Activated CD4-positive, alpha-beta T cell treated with anti-CD3 and anti-CD28 coated beads, Interleukin-2, amount 10 ng/mL, durations not matched to agents 7 days and 5 days (primary cell): ENCODE measurements around the gene LNPEP. TPM values are rescaled to one million over a fixed set of nuclear protein-coding genes. Genes with fewer than 3 reads are reported as not detected.
"Not testable (repeated sequence)": the region's sequence is repeated elsewhere in the genome, so short reads cannot be mapped to it uniquely, and the experiment has no call there.

Experiments used
- CTCF ChIA-PET: fragments of 350-600 bp; sonication (Branson Sonifier 250); formaldehyde crosslinking; loops from one replicate; lab custom pipeline; 2021; ENCODE audit warnings: antibody characterized with exemption; lab: Charles Lee
- POLR2A ChIA-PET: fragments of 350-600 bp; sonication (Branson Sonifier 250); formaldehyde crosslinking; loops from one replicate; lab custom pipeline; 2021; ENCODE audit warnings: antibody characterized with exemption; lab: Charles Lee
- DNase-seq: peaks from one replicate; pipeline ENCODE4 v3.0.0-alpha.2; 2020
- H3K27ac Mint-ChIP-seq: one replicate; pipeline ENCODE4 v1.8.0; 2021; ENCODE audit warnings: mild to moderate bottlenecking, moderate library complexity, mixed read lengths
- H3K27me3 Mint-ChIP-seq: one replicate; pipeline ENCODE4 v1.8.0; 2021; ENCODE audit warnings: mixed read lengths
- H3K36me3 Mint-ChIP-seq: one replicate; pipeline ENCODE4 v1.8.0; 2021; ENCODE audit warnings: low read depth, mixed read lengths
- H3K4me1 Mint-ChIP-seq: one replicate; pipeline ENCODE4 v1.8.0; 2021; ENCODE audit warnings: mixed read lengths
- H3K4me3 Mint-ChIP-seq: one replicate; pipeline ENCODE4 v1.8.0; 2021; ENCODE audit warnings: mild to moderate bottlenecking, moderate library complexity, mixed read lengths
- H3K9me3 Mint-ChIP-seq: one replicate; pipeline ENCODE4 v1.8.0; 2021; ENCODE audit warnings: mixed read lengths
- total RNA-seq, 2 experiments: library from RNA; stranded (reverse); gene quantifications; one replicate each; pipeline ENCODE4 v1.2.3, GENCODE V29; 2021

LNPEP gene
- total RNA-seq, 2 experiments from 2014 or later = 91.4 to 97.2 TPM

DNA sequence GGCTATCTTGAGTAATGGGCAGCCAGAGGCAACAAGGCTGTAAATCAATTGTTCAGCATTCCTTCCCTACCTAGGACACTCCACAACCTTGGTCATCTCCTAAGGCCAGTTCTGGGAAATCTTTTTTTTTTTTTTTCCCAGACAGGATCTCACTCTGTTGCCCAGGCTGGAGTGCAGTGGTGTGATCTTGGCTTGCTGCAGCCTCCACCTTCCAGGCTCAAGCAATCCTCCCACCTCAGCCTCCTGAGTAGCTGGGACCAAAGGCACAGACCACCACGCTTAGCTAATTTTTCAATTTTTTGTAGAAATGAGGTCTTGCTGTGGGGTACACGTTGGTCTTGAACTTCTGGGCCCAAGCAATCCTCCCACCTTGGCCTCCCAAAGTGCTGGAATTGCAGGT lies 4.8 kb upstream of the LNPEP start:
- H3K4me3 Mint-ChIP-seq = peak overlapping the region; percentile 81
- POLR2A ChIA-PET, H3K27me3 Mint-ChIP-seq, CTCF ChIA-PET, DNase-seq, H3K27ac Mint-ChIP-seq, H3K9me3 Mint-ChIP-seq: not testable (repeated sequence)
- peaks cover 46% of the 10 kb centered on the region for H3K4me1 Mint-ChIP-seq
- H3K36me3 Mint-ChIP-seq = peaks cover 43% of the 10 kb centered on the region

DNA sequence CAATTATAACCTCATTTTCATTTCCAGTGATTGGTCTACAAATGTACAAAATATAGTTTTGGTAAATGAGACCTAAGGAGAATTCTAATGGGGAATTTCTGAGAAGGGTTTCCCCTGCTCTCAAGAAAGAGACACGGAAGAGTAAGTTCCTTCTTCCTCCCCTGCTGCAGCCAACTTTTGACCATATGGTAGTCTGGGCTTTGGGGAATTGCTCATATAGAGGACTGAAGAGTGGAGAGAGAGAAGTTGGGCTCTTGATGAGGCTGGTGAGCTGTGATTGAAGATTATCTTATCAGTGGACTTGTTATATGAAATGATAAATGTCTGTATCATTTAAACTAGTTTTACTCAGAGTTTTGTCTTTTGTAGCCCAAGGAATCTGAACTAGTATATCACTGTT lies 4.3 kb upstream of the LNPEP start:
- Mint-ChIP-seq H3K4me1 (peaks cover 44% of the 10 kb centered on the region), H3K36me3 (peaks cover 43% of the 10 kb centered on the region), H3K4me3 (peak overlapping the region; percentile 81), H3K9me3 (peaks cover 3% of the 10 kb centered on the region), H3K27ac (peak overlapping the region; percentile 37), H3K27me3 (no peaks in the 10 kb centered on the region)
- ChIA-PET CTCF (no interaction called here), POLR2A (no interaction called here)
- DNase-seq = no peak

GRCh38 chr5:96932026-96932425 lies 3.9 kb upstream of the LNPEP start:
- peaks cover 3% of the 10 kb centered on the region for H3K9me3 Mint-ChIP-seq
- ChIA-PET CTCF (no interaction called here), POLR2A (no interaction called here)
- peaks cover 45% of the 10 kb centered on the region for H3K36me3 Mint-ChIP-seq
- H3K27ac Mint-ChIP-seq = peak overlapping the region; percentile 43
- peak overlapping the region; percentile 81 for H3K4me3 Mint-ChIP-seq
- H3K27me3 Mint-ChIP-seq = no peaks in the 10 kb centered on the region
- DNase-seq = no peak
- H3K4me1 Mint-ChIP-seq = peaks cover 44% of the 10 kb centered on the region

DNA sequence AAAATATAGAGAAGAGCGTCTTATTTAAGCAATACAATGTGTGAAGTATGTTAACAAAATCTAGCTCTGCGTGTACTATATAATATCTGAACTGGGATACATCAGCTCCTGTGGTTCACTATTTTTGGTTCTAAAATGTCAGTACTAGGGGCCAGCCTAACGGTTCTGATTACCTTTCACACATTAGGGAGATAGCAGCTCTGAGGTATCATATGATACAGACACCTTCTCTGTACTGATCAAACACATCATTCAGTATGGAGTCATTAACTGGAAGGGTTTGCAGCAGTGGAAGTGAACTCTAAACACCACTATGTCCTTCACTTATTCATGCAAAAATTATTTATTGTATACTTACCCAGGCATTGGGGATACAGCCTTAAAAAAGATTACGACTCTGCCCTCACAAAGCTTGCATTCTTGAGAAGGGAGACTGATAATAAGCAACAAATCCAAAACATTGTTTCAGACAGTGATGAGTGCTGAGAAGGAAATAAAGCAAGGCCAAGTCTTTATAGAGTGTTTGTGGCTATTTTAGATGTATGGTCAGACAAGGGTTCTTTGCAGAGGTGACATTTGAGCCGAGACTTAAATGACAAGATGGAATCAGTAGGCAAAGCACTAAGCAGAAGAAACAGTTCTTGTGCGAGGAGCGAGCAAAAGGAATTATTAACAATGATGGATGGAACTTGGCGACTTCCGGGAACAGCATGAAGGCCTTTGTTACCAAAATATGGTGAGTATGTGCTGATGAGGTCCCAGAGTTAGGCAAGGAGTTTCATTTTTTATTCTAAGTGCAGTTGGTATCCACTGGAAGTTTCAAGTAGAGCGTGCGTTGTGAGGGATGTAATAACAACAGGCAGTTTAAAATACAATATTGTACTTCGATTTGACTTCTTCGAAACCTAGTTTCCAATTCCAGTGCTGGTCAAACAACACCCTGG lies 1.8 kb upstream of the LNPEP start:
- peaks cover 46% of the 10 kb centered on the region for H3K36me3 Mint-ChIP-seq
- ChIA-PET CTCF (interaction anchor here (1.8 kb wide), 1 partner anchor 11 kb away, joined by 8 read pairs; no protein-coding TSS in a partner anchor), POLR2A (no interaction called here)
- H3K4me3 Mint-ChIP-seq = peak overlapping the region; percentile 81
- H3K4me1 Mint-ChIP-seq = peaks cover 53% of the 10 kb centered on the region
- no peaks in the 10 kb centered on the region for H3K9me3 Mint-ChIP-seq
- DNase-seq = peak; percentile 12
- no peaks in the 10 kb centered on the region for H3K27me3 Mint-ChIP-seq
- H3K27ac Mint-ChIP-seq = peak overlapping the region; percentile 97

DNA sequence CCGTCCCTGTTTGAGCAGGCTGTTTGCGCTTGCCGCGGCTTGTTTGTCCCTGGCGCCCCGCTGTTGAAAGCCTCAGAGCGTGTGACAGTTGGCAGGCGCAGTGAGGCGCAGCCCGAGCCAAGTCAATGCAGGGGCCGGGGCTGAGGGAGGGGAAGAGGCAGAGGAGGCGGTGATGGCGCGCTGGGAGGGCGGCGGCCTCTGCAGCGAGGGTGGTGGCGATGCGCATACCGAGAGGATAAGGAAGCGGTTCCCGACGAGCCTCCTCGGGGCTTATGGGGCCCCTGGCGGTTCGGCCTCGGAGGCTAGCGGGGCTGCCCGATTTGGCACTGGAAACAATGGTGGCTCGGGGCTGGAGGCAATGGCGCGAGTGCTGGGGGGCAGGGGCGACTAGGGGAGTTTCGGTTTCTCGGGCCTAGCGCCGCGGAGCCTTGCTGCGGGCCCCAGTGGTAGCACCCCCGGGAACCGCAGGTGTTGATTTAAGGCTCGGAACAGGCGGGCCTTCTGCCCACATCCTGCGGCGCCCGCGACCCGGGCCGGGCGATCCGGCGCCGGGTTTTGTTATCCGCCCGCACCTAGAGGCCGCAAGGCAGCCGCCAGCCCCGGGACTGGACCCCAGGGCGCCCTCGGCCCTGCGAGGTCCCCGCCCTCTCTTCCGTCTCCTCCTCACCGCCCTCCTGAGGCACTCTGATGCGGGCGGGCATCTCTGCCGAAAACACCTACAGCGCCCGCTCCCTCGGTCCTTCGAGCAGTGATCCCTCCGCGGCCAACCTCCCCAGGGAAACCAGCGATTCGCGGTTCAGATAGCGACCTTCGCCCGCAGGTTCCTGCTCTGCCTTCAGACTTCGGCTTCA lies 947 bp upstream of the LNPEP start:
- ChIA-PET POLR2A (no interaction called here), CTCF (interaction anchor here (1.1 to 1.6 kb wide), 2 partner anchors 21 to 182 kb away, joined by 3 read pairs; no protein-coding TSS in a partner anchor)
- no peaks in the 10 kb centered on the region for H3K9me3 Mint-ChIP-seq
- H3K27ac Mint-ChIP-seq = peak overlapping the region; percentile 97
- peaks cover 42% of the 10 kb centered on the region for H3K36me3 Mint-ChIP-seq
- H3K27me3 Mint-ChIP-seq = no peaks in the 10 kb centered on the region
- peaks cover 56% of the 10 kb centered on the region for H3K4me1 Mint-ChIP-seq
- H3K4me3 Mint-ChIP-seq = peak overlapping the region; percentile 81
- DNase-seq = peak; percentile 94

- DNase-seq = peak; percentile 65
- CTCF ChIA-PET = interaction anchor here (0.9 to 1.6 kb wide), 7 partner anchors 9 to 184 kb away, joined by 3 to 5 read pairs (median 3); partner anchors contain the start of gene ERAP2
- peaks cover 57% of the 10 kb centered on the region for H3K4me1 Mint-ChIP-seq
- peak overlapping the region; percentile 97 for H3K27ac Mint-ChIP-seq
- POLR2A ChIA-PET = interaction anchor here (1.0 to 1.2 kb wide), 2 partner anchors 24 to 129 kb away, joined by 4 to 8 read pairs; partner anchors contain the start of gene ERAP1
- peak overlapping the region; percentile 81 for H3K4me3 Mint-ChIP-seq
- H3K27me3 Mint-ChIP-seq = no peaks in the 10 kb centered on the region
- H3K36me3 Mint-ChIP-seq = peaks cover 38% of the 10 kb centered on the region
- H3K9me3 Mint-ChIP-seq = no peaks in the 10 kb centered on the region
Observed at GRCh38 chr5:96936431-96937320, 796 bp downstream of the LNPEP start.

GRCh38 chr5:96940586-96940985 lies 4.7 kb downstream of the LNPEP start:
- Mint-ChIP-seq H3K27ac (no peak overlapping the region), H3K4me1 (peaks cover 60% of the 10 kb centered on the region), H3K9me3 (no peaks in the 10 kb centered on the region), H3K4me3 (no peak overlapping the region), H3K36me3 (peaks cover 54% of the 10 kb centered on the region), H3K27me3 (no peaks in the 10 kb centered on the region)
- POLR2A ChIA-PET = interaction anchor here (0.6 kb wide), 1 partner anchor 69 kb away, joined by 3 read pairs; no protein-coding TSS in a partner anchor
- no peak for DNase-seq
- CTCF ChIA-PET = interaction anchor here (1.5 kb wide), 1 partner anchor 71 kb away, joined by 3 read pairs; no protein-coding TSS in a partner anchor

DNA sequence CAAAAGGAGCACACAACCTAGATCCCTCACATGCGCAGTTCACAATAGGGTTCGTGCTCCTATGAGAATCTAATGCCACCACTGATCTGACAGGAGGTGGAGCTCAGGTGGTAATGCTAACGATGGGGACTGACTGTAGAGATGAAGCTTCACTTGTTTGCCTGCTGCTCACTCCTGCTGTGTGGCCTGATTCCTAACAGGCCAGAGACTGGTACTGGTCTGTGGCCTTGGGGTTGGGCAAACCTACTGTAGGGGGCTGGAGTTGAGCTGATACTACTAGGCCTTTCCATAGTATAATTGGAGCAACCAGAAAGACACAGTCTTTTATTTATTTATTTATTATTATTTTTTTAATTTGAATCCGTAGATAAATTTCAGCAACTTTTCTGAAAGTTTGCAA lies 5.3 kb downstream of the LNPEP start:
- H3K27ac Mint-ChIP-seq = no peak overlapping the region
- ChIA-PET POLR2A (interaction anchor here (0.6 kb wide), 1 partner anchor 70 kb away, joined by 3 read pairs; no protein-coding TSS in a partner anchor), CTCF (no interaction called here)
- peaks cover 65% of the 10 kb centered on the region for H3K4me1 Mint-ChIP-seq
- no peaks in the 10 kb centered on the region for H3K9me3 Mint-ChIP-seq
- H3K36me3 Mint-ChIP-seq = peaks cover 60% of the 10 kb centered on the region
- DNase-seq = no peak
- no peak overlapping the region for H3K4me3 Mint-ChIP-seq
- H3K27me3 Mint-ChIP-seq = no peaks in the 10 kb centered on the region

GRCh38 chr5:96942078-96942477 lies 6.2 kb downstream of the LNPEP start:
- Mint-ChIP-seq H3K4me3 (no peak overlapping the region), H3K9me3 (no peaks in the 10 kb centered on the region), H3K36me3 (peaks cover 55% of the 10 kb centered on the region), H3K27me3 (no peaks in the 10 kb centered on the region), H3K27ac (no peak overlapping the region), H3K4me1 (peaks cover 68% of the 10 kb centered on the region)
- no peak for DNase-seq
- POLR2A ChIA-PET = no interaction called here
- CTCF ChIA-PET = interaction anchor here (0.7 kb wide), 1 partner anchor 67 kb away, joined by 3 read pairs; no protein-coding TSS in a partner anchor

GRCh38 chr5:96942911-96943310 lies 7.0 kb downstream of the LNPEP start:
- Mint-ChIP-seq H3K27ac (no peak overlapping the region), H3K27me3 (no peaks in the 10 kb centered on the region), H3K4me3 (no peak overlapping the region), H3K4me1 (peaks cover 66% of the 10 kb centered on the region), H3K36me3 (peaks cover 54% of the 10 kb centered on the region), H3K9me3 (no peaks in the 10 kb centered on the region)
- DNase-seq = no peak
- ChIA-PET CTCF (no interaction called here), POLR2A (no interaction called here)

GRCh38 chr5:96943799-96944198 lies 7.9 kb downstream of the LNPEP start:
- H3K36me3 Mint-ChIP-seq = peaks cover 49% of the 10 kb centered on the region
- POLR2A ChIA-PET = no interaction called here
- H3K27ac Mint-ChIP-seq = no peak overlapping the region
- DNase-seq = no peak
- H3K27me3 Mint-ChIP-seq = no peaks in the 10 kb centered on the region
- H3K9me3 Mint-ChIP-seq = no peaks in the 10 kb centered on the region
- CTCF ChIA-PET = interaction anchor here (0.6 kb wide), 1 partner anchor 150 kb away, joined by 3 read pairs; no protein-coding TSS in a partner anchor
- no peak overlapping the region for H3K4me3 Mint-ChIP-seq
- peaks cover 57% of the 10 kb centered on the region for H3K4me1 Mint-ChIP-seq
